Mesenchymal stem cell (in vitro differentiated cells and primary cell): ENCODE measurements around the gene KAT14.
"Not testable (repeated sequence)": the region's sequence is repeated elsewhere in the genome, so short reads cannot be mapped to it uniquely, and the experiment has no call there.

Experiments used
- DNase-seq: peaks from one replicate; pipeline ENCODE4 v3.0.0-alpha.2; 2013
- H2AFZ ChIP-seq: one replicate; pipeline ENCODE4 v1.6.1; 2013; ENCODE audit warnings: low read depth, mild to moderate bottlenecking, control low read depth, inconsistent platforms, low read length, moderate library complexity
- H2AK5ac ChIP-seq: 2 replicates; pipeline ENCODE4 v1.6.1; 2013; ENCODE audit warnings: low read length, moderate library complexity, mild to moderate bottlenecking, inconsistent platforms; ENCODE audit not compliant: severe bottlenecking
- H2BK120ac ChIP-seq: one replicate; pipeline ENCODE4 v1.6.1; 2013; ENCODE audit warnings: low read depth, mild to moderate bottlenecking, inconsistent platforms, low read length, moderate library complexity
- H2BK12ac ChIP-seq, 2 experiments: one replicate each; pipeline ENCODE4 v1.6.1; 2013; ENCODE audit warnings: inconsistent platforms in 2 of 2, low read length in 2 of 2, mild to moderate bottlenecking in 2 of 2, moderate library complexity in 2 of 2, control low read depth in 1 of 2
- H2BK15ac ChIP-seq: one replicate; pipeline ENCODE4 v1.6.1; 2013; ENCODE audit warnings: mild to moderate bottlenecking, low read depth, inconsistent platforms; ENCODE audit not compliant: poor library complexity, severe bottlenecking
- H2BK5ac ChIP-seq: 2 replicates; pipeline ENCODE4 v1.6.1; 2013; ENCODE audit warnings: low read depth, mild to moderate bottlenecking, low read length, control low read depth, inconsistent platforms; ENCODE audit not compliant: poor library complexity, severe bottlenecking
- H3K14ac ChIP-seq, 2 experiments: one replicate each; pipeline ENCODE4 v1.6.1; 2013; ENCODE audit warnings: inconsistent platforms in 2 of 2, low read length in 2 of 2, control low read depth in 1 of 2, mild to moderate bottlenecking in 1 of 2, moderate library complexity in 1 of 2
- H3K18ac ChIP-seq, 2 experiments: one replicate each; pipeline ENCODE4 v1.6.1; 2013; ENCODE audit warnings: inconsistent platforms in 2 of 2, low read length in 2 of 2, control low read depth in 1 of 2, low read depth in 1 of 2, mild to moderate bottlenecking in 1 of 2
- H3K23ac ChIP-seq, 2 experiments: one replicate each; pipeline ENCODE4 v1.6.1; 2013; ENCODE audit warnings: inconsistent platforms in 2 of 2, low read length in 2 of 2, mild to moderate bottlenecking in 2 of 2, moderate library complexity in 2 of 2, control low read depth in 1 of 2
- H3K27ac ChIP-seq: 2 replicates; pipeline ENCODE4 v1.5.1; 2013; ENCODE audit warnings: mild to moderate bottlenecking, moderate library complexity, low read length, control low read depth, inconsistent platforms; ENCODE audit not compliant: poor library complexity, severe bottlenecking
- H3K27me3 ChIP-seq, 2 experiments: 2 replicates each; pipeline versions ENCODE4 v1.6.1 to v1.7.0; 2013; ENCODE audit warnings: low read length in 2 of 2, mild to moderate bottlenecking in 2 of 2, moderate library complexity in 2 of 2, control low read depth in 1 of 2, inconsistent platforms in 1 of 2; ENCODE audit not compliant: control insufficient read depth in 1 of 2, insufficient read depth in 1 of 2
- H3K36me3 ChIP-seq, 2 experiments: 2 replicates each; pipeline versions ENCODE4 v1.6.1 to v1.7.0; 2013; ENCODE audit warnings: low read length in 2 of 2, control low read depth in 1 of 2, inconsistent platforms in 1 of 2, low read depth in 1 of 2, mild to moderate bottlenecking in 1 of 2; ENCODE audit not compliant: insufficient read depth in 2 of 2, control insufficient read depth in 1 of 2
- H3K4ac ChIP-seq, 2 experiments: one replicate each; pipeline ENCODE4 v1.6.1; 2013; ENCODE audit warnings: inconsistent platforms in 2 of 2, low read length in 2 of 2, mild to moderate bottlenecking in 2 of 2, moderate library complexity in 2 of 2, control low read depth in 1 of 2, low read depth in 1 of 2
- H3K4me1 ChIP-seq: 2 replicates; pipeline ENCODE4 v1.6.1; 2013; ENCODE audit warnings: low read depth, low read length, control low read depth; ENCODE audit not compliant: control insufficient read depth, insufficient read depth
- H3K4me2 ChIP-seq: 2 replicates; pipeline ENCODE4 v1.6.1; 2013; ENCODE audit warnings: low read length, mild to moderate bottlenecking, inconsistent platforms; ENCODE audit not compliant: poor library complexity, severe bottlenecking
- H3K4me3 ChIP-seq, 2 experiments: 2 replicates each; pipeline versions ENCODE4 v1.5.1 to v1.7.0; 2013; ENCODE audit warnings: low read length in 2 of 2, mild to moderate bottlenecking in 2 of 2, control low read depth in 1 of 2, low read depth in 1 of 2; ENCODE audit not compliant: insufficient read depth in 1 of 2
- H3K79me1 ChIP-seq: replicated peaks from 2 replicates; pipeline ENCODE4 v1.6.1; 2013; ENCODE audit warnings: mild to moderate bottlenecking, control low read depth, low read length, inconsistent platforms; ENCODE audit not compliant: poor library complexity, severe bottlenecking
- H3K9ac ChIP-seq: 2 replicates; pipeline ENCODE4 v1.7.0; 2013; ENCODE audit warnings: mild to moderate bottlenecking, low read length, moderate library complexity
- H3K9me3 ChIP-seq: 2 replicates; pipeline ENCODE4 v1.7.0; 2013; ENCODE audit warnings: mild to moderate bottlenecking, low read length; ENCODE audit not compliant: control insufficient read depth
- H4K8ac ChIP-seq: one replicate; pipeline ENCODE4 v1.6.1; 2013; ENCODE audit warnings: inconsistent platforms, mild to moderate bottlenecking, low read length, moderate library complexity
- H4K91ac ChIP-seq: one replicate; pipeline ENCODE4 v1.6.1; 2013; ENCODE audit warnings: mild to moderate bottlenecking, low read length, inconsistent platforms
- WGBS: methylation state at CpG from one replicate; pipeline ENCODE4 v1.1.7; 2013; ENCODE audit warnings: mixed read lengths; 5-methylcytosine and 5-hydroxymethylcytosine counted together

KAT14 gene

GRCh38 chr20:18203700-18204099 lies 66.0 kb downstream of the KAT14 start:
- not testable (repeated sequence) for H3K4ac ChIP-seq, H3K18ac ChIP-seq, H2BK120ac ChIP-seq, H3K23ac ChIP-seq, H2BK5ac ChIP-seq, H2AK5ac ChIP-seq, H3K9ac ChIP-seq, H2AFZ ChIP-seq, H2BK12ac ChIP-seq, H3K79me1 ChIP-seq, DNase-seq, H4K8ac ChIP-seq, H3K36me3 ChIP-seq, H3K9me3 ChIP-seq, H3K4me2 ChIP-seq, H2BK15ac ChIP-seq, H3K27me3 ChIP-seq, H3K14ac ChIP-seq, H3K4me3 ChIP-seq, H4K91ac ChIP-seq, H3K4me1 ChIP-seq, H3K27ac ChIP-seq
- no CpG with 5 or more reads among the region's 3 CpGs for WGBS

GRCh38 chr20:18213002-18213401 lies 75.3 kb downstream of the KAT14 start:
- Histone ChIP-seq H2AK5ac (no peak overlapping the region), H3K27me3 (no peaks in the 10 kb centered on the region), H4K8ac (no peak overlapping the region), H3K18ac (no peak overlapping the region), H3K4me2 (no peak overlapping the region), H3K4ac (no peak overlapping the region), H3K9me3 (no peaks in the 10 kb centered on the region), H3K79me1 (no peaks in the 10 kb centered on the region), H3K4me3 (no peak overlapping the region), H3K4me1 (no peaks in the 10 kb centered on the region), H2BK12ac (no peak overlapping the region), H3K23ac (no peak overlapping the region), H2BK5ac (no peak overlapping the region), H3K9ac (no peak overlapping the region), H2BK120ac (no peak overlapping the region), H2BK15ac (no peak overlapping the region), H3K36me3 (no peaks in the 10 kb centered on the region), H3K27ac (no peak overlapping the region), H2AFZ (no peak overlapping the region), H4K91ac (no peak overlapping the region), H3K14ac (no peak overlapping the region)
- WGBS: 75% methylated on average over 2 of the region's 2 CpGs
- no peak for DNase-seq

- Histone ChIP-seq H2BK15ac (no peak overlapping the region), H3K18ac (no peak overlapping the region), H3K36me3 (no peaks in the 10 kb centered on the region), H3K27me3 (no peaks in the 10 kb centered on the region), H3K23ac (no peak overlapping the region), H2AFZ (no peak overlapping the region), H3K79me1 (no peaks in the 10 kb centered on the region), H2AK5ac (no peak overlapping the region), H2BK5ac (no peak overlapping the region), H3K9ac (no peak overlapping the region), H4K8ac (no peak overlapping the region), H2BK120ac (no peak overlapping the region), H3K4me1 (peaks cover 1% of the 10 kb centered on the region), H3K4ac (no peak overlapping the region), H3K14ac (no peak overlapping the region), H3K4me3 (no peak overlapping the region), H3K27ac (no peak overlapping the region), H4K91ac (no peak overlapping the region), H2BK12ac (no peak overlapping the region), H3K9me3 (no peaks in the 10 kb centered on the region), H3K4me2 (no peak overlapping the region)
- WGBS: 87% methylated on average over 5 of the region's 5 CpGs
- DNase-seq: no peak
Measured at GRCh38 chr20:18215566-18215965, 77.9 kb downstream of the KAT14 start.

GRCh38 chr20:18218280-18218679 lies 80.6 kb downstream of the KAT14 start:
- H3K4me1 ChIP-seq: peaks cover 1% of the 10 kb centered on the region
- no peak overlapping the region for H2AFZ ChIP-seq
- no peak overlapping the region for H2BK12ac ChIP-seq
- H3K79me1 ChIP-seq: no peaks in the 10 kb centered on the region
- H3K27me3 ChIP-seq: no peaks in the 10 kb centered on the region
- H2BK15ac ChIP-seq: no peak overlapping the region
- no peak overlapping the region for H3K9ac ChIP-seq
- peaks cover 7% of the 10 kb centered on the region for H3K9me3 ChIP-seq
- H2AK5ac ChIP-seq: no peak overlapping the region
- no peak overlapping the region for H4K8ac ChIP-seq
- no peak overlapping the region for H3K4me2 ChIP-seq
- H3K14ac ChIP-seq: no peak overlapping the region
- no peak overlapping the region for H2BK5ac ChIP-seq
- no peak overlapping the region for H4K91ac ChIP-seq
- H3K18ac ChIP-seq: no peak overlapping the region
- H3K36me3 ChIP-seq: no peaks in the 10 kb centered on the region
- no peak overlapping the region for H2BK120ac ChIP-seq
- H3K4ac ChIP-seq: no peak overlapping the region
- DNase-seq: no peak
- no peak overlapping the region for H3K23ac ChIP-seq
- H3K27ac ChIP-seq: no peak overlapping the region
- no peak overlapping the region for H3K4me3 ChIP-seq
- WGBS: 95% methylated on average over 6 of the region's 6 CpGs
